ENCODE data around the gene NADK. TPM values are rescaled to one million over a fixed set of nuclear protein-coding genes. Genes with fewer than 3 reads are reported as not detected.

The NADK gene
- total and polyA plus RNA-seq, 5 experiments from 2014 or later = 18.3 to 53.9 (median 25.4) TPM

DNA sequence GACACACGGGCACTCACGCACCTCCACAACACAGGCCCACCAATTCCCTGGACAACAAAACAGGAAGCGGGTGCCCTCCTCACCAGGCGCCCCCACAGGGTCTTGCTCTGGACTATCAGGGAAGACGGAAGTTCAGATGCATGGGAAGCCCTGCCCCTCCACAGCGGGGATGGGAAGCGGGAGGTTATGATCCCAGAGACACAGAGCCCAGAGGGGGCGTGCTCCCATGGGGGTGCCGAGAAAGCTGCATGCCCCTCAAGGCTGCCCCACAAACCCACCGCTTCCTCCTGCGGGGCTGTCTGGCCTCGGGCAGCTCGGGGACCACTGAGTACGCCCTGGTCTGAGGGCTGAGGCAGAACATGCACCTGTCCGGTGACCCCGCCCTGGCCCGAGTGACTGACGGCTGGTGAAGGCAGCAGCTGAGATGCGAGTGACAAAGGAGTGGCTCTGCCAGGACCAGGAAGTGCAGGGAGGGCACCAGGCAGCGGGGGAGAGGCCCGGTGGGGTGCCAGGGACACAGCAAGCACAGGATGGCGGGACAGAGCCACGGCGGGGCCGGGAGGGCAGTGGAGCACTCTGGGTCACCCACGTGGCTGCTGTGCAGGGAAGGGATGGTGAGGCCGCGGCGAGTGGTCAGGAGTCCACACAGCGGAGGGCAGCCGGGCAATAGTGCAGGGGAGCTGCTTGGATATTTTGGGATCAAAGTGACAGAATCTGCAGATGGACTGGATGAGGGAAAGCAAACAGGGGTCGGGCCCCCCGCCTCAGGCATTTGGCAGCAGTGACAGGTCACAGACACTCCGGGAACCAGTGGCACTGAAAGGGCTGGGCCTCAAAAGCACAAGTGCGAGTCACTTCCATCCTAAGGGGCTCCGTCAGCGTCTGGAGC is 18.6 kb downstream of the NADK start:
- Mint-ChIP-seq H3K4me1 (peaks cover 0 to 9% (median 2%) of the 10 kb centered on the region in 4 donors), H3K27me3 (no peaks in the 10 kb centered on the region), H3K9me3 (no peaks in the 10 kb centered on the region), H3K36me3 (peaks cover 0 to 56% (median 1%) of the 10 kb centered on the region in 3 donors), H3K4me3 (no peak overlapping the region), H3K27ac (no peak overlapping the region)
- DNase-seq (no peak), ATAC-seq (no peak)
- POLR2A ChIA-PET = no interaction called here

DNA sequence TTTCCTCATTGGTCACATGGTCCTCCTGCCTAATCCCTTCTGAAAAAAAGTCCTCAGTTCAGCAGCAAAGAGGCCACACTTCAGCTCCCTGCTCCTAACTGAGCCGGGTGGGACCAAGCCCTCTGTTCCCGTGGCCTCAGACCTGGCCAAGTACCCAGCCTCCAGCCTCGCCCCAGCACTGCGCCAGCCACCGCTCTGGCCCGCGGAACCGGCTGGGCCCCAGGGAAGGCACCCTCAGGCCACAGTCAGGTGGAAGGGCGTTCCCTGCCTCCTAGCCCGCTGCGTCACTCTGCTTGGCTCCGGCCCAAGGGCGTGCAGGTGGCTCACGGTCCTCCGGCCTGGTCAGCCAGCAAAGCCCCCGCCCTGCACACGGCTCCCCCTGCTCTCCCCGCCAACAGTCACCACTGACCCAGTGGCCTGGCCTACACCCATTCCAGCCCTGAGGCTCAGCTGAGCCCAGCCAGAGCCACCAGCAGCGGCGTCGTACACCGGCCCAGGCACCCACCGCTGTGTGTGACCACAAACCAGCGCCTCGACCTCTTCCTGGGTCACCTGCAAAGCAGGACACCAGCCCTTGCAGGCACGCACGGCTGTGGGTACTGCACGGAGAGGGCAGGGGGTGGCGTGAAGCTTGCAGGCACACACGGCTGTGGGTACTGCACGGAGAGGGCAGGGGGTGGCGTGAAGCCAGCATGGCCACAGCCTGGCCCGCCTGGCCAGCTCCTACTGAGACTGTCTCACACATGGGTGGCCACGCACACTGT is 19.4 kb downstream of the NADK start:
- Mint-ChIP-seq H3K27ac (peak overlapping the region in 2 of 10 donors; percentile 3 to 7), H3K4me1 (peaks cover 0 to 9% (median 2%) of the 10 kb centered on the region in 4 donors), H3K9me3 (no peaks in the 10 kb centered on the region), H3K36me3 (peaks cover 0 to 50% (median 1%) of the 10 kb centered on the region in 3 donors), H3K4me3 (no peak overlapping the region), H3K27me3 (no peaks in the 10 kb centered on the region)
- no peak for ATAC-seq
- DNase-seq = no peak
- POLR2A ChIA-PET = no interaction called here

DNA sequence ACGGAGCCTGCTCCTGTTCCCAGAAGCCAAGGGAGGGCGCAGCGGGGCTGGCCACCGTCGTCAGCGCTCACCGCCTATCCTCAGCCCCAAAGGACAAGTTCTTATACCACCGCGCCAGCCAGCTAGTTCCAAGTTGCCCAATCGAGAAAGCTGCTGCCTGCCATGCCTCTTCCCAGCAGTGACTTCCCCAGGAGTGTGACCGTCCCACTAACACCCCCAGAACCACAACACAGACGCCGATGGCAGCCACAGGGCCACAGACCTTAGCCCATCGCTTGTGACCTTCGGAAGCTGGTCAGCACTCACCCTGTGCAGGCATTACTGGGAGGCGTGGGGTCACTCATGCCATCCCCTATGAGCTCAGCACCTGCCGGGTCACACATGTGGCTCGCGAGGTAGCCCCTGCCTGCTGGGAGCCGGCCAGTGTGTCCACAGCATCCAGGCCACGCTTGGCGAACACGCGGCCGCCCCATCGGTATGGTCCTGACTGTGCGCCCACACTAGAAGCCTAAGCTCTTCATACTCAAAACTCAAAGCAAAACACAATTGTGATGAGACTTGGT is 20.1 kb downstream of the NADK start:
- Mint-ChIP-seq H3K27me3 (no peaks in the 10 kb centered on the region), H3K4me1 (peaks cover 0 to 9% (median 2%) of the 10 kb centered on the region in 4 donors), H3K36me3 (peaks cover 0 to 46% (median 1%) of the 10 kb centered on the region in 3 donors), H3K9me3 (no peaks in the 10 kb centered on the region), H3K27ac (peak overlapping the region in 4 of 10 donors; percentile 3 to 39 (median 18)), H3K4me3 (no peak overlapping the region)
- POLR2A ChIA-PET = no interaction called here
- no peak for DNase-seq
- ATAC-seq = no peak

DNA sequence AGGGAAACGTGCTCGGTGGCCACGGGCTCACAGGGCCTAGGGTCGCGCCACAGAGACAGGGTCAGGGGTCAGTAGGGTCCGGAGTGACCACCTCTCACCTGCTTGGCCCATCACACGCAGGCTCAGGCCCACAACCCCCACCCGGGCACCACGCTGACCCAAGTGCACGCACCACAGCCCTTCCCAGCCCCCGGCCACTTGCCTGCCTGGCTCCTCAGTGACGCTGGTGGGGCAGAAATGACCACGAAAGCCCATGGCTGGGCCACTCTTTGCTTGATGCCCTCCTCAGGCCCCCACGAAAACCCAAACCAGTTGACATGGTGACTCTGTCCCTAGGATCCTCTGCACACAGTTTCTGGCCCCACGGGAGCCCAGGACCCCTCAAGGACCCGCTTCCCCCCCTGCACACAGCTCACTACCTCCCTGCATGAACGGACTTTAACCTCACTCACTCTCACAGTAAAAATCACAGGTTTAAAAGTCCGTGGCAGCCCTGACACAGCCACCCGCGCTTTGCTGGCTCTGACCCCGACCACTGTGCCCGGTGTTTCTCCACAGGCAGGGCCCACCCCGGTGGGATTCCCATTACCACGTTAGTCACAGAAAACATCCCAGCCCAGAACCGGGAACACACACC is 20.7 kb downstream of the NADK start:
- Mint-ChIP-seq H3K9me3 (no peaks in the 10 kb centered on the region), H3K27me3 (no peaks in the 10 kb centered on the region), H3K36me3 (peaks cover 0 to 40% (median 1%) of the 10 kb centered on the region in 3 donors), H3K4me3 (no peak overlapping the region), H3K4me1 (peaks cover 0 to 9% (median 2%) of the 10 kb centered on the region in 4 donors), H3K27ac (peak overlapping the region in 3 of 10 donors; percentile 28 to 45 (median 34))
- ATAC-seq (no peak), DNase-seq (no peak)
- POLR2A ChIA-PET = no interaction called here

DNA sequence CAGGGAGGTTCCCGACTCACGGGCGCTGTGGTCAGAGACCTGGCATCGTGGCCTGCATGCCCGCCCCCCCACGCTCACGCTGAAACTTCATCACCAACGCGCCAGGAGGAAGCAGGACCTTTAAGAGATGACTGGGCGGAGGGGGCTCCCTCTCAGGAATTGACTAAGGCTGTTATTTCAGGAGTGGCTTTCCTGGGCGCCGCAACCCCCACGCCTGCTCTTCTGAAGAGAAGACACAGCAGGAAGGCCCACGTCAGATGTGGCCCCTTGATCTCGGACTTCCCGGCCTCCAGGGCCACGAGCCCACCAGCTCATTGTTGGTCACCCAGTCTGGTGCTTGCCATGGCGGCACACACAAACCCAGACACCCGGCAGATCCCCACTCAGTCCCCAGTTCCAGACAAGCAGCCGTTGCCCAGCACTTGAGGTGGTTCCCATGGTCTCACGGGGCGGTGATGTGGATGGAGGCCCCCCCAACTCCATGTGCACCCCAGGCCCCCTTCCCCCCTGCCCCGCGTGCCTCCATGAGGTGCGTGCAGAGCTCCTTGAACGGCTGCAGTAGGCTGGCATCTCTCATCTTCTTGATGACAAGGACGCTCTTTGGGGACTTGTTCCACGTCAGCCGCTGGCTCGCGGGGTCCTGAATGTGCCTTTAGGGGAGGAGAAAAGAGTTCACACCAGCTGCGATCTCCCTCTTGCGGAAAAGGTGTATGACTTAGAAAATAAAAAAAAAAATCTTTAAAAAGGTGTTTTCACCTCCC is 21.4 kb downstream of the NADK start:
- Mint-ChIP-seq H3K4me1 (peaks cover 0 to 9% (median 2%) of the 10 kb centered on the region in 4 donors), H3K4me3 (no peak overlapping the region), H3K27ac (no peak overlapping the region), H3K27me3 (no peaks in the 10 kb centered on the region), H3K9me3 (no peaks in the 10 kb centered on the region), H3K36me3 (peaks cover 0 to 36% (median 1%) of the 10 kb centered on the region in 3 donors)
- ATAC-seq = no peak
- no peak for DNase-seq
- POLR2A ChIA-PET = no interaction called here

DNA sequence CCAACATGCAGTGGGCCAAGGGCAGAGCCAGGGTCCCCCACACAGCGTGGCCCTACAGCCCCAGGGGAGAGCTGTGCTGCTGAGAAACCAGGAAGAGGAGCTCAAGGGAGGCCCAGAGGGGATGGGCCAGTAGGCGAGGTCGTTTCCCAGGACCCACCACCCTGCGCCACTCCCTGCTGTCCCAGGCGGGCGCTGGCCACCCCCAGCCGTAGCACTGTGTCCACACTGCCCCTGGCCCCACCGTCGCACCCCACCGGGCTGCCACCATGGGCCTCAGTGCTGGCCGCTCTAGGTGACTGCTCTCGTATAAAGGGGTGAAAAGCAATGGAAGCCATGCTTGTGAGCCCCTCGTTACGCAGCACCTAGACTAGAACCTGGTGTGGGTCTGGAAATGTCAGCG is 22.4 kb downstream of the NADK start:
- peaks cover 0 to 26% (median 1%) of the 10 kb centered on the region in 3 donors for H3K36me3 Mint-ChIP-seq
- POLR2A ChIA-PET = no interaction called here

DNA sequence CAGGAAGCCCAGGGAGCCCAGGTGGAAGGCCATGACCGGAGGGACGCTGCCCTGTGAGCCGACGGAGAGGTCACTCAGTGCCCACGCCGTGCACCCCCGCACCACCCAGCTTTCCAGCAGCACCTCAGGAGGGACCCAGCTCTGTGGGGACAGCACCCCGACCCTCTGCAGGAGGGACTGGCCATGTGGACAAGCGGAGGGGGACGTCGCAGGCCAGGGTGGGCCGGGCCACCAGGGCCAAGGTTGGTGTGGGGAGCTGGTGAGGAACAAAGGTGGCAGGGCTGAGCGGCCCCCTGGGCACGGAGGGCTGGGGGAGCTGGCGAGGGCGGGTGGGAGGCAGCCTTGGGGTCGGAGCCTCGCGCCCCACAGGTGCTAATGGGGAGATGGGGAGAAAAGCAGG is 22.8 kb downstream of the NADK start:
- Mint-ChIP-seq H3K36me3 (peaks cover 0 to 25% (median 1%) of the 10 kb centered on the region in 3 donors), H3K27me3 (no peaks in the 10 kb centered on the region), H3K27ac (no peak overlapping the region), H3K9me3 (no peaks in the 10 kb centered on the region), H3K4me3 (no peak overlapping the region), H3K4me1 (peaks cover 0 to 9% (median under 1%) of the 10 kb centered on the region in 4 donors)
- ATAC-seq = no peak
- POLR2A ChIA-PET = interaction anchor here (0.6 kb wide), 1 partner anchor 310 kb away, joined by 3 read pairs; no protein-coding TSS in a partner anchor
- no peak for DNase-seq

More for the DNA sequence above, 22.4 kb downstream of the NADK start:
- Mint-ChIP-seq H3K27ac (no peak overlapping the region), H3K27me3 (no peaks in the 10 kb centered on the region), H3K4me1 (peaks cover 0 to 9% (median under 1%) of the 10 kb centered on the region in 4 donors), H3K4me3 (no peak overlapping the region), H3K9me3 (no peaks in the 10 kb centered on the region)
- DNase-seq (no peak), ATAC-seq (no peak)

DNA sequence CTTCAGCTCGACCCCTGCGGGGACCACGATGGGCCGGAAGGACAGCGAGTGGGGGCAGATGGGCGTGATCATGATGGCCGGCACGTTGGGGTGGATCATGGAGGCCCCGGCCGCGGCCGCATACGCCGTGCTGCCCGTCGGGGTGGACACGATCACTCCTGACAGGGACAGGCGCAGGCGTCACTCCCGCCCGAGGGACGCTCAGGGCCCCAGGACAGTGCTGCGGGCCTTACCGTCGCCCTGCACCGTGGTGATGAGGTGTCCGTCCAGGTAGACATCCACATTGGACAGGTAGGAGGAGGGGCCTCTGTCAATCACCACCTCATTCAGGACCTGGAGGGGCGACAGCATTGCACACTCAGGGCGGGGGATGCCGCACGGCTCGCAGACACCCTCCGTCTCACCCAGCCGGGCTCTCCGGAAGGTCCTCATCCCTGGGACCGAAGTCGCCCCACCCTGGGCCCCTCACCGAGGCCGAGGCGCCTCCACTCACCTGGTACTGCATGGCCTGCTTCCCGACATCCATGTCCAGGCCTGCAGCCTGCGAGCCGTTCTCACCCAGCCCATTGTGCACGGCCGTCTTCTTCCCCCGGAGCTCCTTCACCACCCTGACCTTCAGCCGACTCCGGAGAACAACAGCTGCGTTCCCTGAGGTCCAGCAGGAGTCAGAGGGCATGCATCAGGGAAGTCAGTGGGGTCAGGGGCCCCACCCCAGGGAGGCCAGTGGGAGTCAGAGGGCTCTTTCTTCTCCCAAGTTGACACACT is 24.0 kb downstream of the NADK start:
- ATAC-seq (no peak), DNase-seq (no peak)
- Mint-ChIP-seq H3K36me3 (peaks cover 0 to 20% (median 1%) of the 10 kb centered on the region in 3 donors), H3K27ac (peak overlapping the region in 1 of 10 donors; percentile 69), H3K9me3 (no peaks in the 10 kb centered on the region), H3K27me3 (no peaks in the 10 kb centered on the region), H3K4me1 (peaks cover 0 to 9% (median 2%) of the 10 kb centered on the region in 4 donors), H3K4me3 (no peak overlapping the region)
- POLR2A ChIA-PET = no interaction called here

DNA sequence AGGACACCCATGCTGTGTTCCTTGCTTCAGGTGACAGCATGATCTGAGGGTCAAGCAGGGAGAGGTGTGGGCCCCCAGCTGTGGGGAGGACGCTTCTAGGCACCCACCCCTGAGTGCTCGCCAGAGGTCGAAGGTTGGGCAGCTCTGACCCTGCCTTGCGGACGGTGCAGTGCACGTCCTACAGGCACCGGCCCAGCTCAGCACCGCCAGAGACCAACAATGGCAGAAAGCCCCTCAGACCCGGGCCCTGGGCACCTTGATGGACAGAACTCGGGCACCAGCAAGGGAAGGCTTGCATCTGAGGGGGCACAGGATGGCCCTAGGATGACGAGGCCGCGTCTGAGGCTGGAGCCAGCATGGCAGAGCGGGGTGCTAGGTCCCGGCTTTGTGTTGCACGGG is 24.7 kb downstream of the NADK start:
- no peaks in the 10 kb centered on the region for H3K27me3 Mint-ChIP-seq
- POLR2A ChIA-PET = interaction anchor here (0.6 kb wide), 1 partner anchor 11 kb away, joined by 6 read pairs; no protein-coding TSS in a partner anchor
- H3K4me3 Mint-ChIP-seq = no peak overlapping the region
- H3K27ac Mint-ChIP-seq = peak overlapping the region in 1 of 10 donors; percentile 69
- DNase-seq = no peak
- no peaks in the 10 kb centered on the region for H3K9me3 Mint-ChIP-seq
- peaks cover 0 to 19% (median 1%) of the 10 kb centered on the region in 3 donors for H3K36me3 Mint-ChIP-seq
- H3K4me1 Mint-ChIP-seq = peaks cover 0 to 6% (median 2%) of the 10 kb centered on the region in 4 donors
- no peak for ATAC-seq

DNA sequence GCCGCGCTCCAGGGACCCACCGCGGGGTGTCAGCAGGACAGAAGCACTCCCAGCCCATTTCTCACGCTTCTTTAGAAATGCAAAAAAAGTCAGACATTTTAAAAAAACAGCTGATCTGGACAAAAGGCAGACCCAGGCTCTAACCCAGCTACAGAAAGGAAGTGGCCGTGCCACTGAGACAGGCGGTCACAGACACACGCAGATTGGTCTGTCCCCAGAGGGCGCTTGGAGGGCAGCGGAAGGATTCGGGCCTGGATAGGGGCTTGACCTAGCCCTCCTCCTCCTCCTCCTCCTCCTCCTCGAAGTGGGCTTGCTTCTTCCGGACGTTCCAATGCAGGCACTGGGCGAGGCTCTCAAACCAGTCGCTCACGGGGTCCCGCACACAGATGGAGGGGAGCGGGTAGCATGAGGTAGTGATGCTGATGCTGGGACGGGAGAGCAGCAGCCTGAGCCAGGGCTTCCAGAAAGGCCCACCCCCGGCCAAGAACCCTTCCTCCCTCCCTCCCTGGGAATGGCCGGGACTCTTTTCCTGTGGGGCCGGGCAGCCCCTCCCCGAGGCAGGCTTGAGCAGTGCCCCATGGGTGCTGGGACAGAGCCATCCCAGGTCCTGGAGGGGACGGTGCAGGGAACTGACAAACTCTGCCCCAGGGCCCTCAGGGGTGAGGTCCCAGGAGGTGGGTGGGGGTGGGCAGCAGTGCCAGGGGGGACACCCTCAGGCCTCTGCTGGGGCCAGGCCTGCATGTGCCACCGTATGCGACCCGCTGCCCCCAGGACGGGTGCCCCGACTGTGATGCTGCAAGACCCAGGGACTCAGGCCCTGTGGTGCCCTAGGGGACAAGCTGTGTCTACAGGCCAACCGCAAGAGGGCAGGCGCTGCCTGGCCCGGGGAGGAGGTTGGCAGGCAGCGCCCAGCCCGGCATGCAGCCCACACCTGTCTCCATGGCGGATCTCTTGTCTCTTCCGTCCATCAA is 25.3 kb downstream of the NADK start:
- Mint-ChIP-seq H3K9me3 (no peaks in the 10 kb centered on the region), H3K27ac (peak overlapping the region in 3 of 10 donors; percentile 32 to 48 (median 40)), H3K36me3 (peaks cover 0 to 13% (median 1%) of the 10 kb centered on the region in 3 donors), H3K4me1 (peaks cover 0 to 4% (median 3%) of the 10 kb centered on the region in 4 donors), H3K27me3 (no peaks in the 10 kb centered on the region), H3K4me3 (no peak overlapping the region)
- POLR2A ChIA-PET = interaction anchor here (0.6 kb wide), 1 partner anchor 11 kb away, joined by 6 read pairs; no protein-coding TSS in a partner anchor
- ATAC-seq (no peak), DNase-seq (no peak)

All from naive thymus-derived CD8-positive, alpha-beta T cell (primary cell).